ENCODE results near the gene MUC5AC.
"Not testable (repeated sequence)": the region's sequence is repeated elsewhere in the genome, so short reads cannot be mapped to it uniquely, and the experiment has no call there.

Gene MUC5AC

GRCh38 chr11:1162491-1163311 is 4.9 kb downstream of the MUC5AC start:
- no peak for DNase-seq (ENCODE audit: low read depth)

GRCh38 chr11:1163321-1163910 is 5.7 kb downstream of the MUC5AC start:
- no peak for DNase-seq (ENCODE audit: low read depth)

GRCh38 chr11:1163911-1164735 is 6.4 kb downstream of the MUC5AC start:
- DNase-seq (ENCODE audit: low read depth) = no peak

GRCh38 chr11:1164779-1165255 is 7.1 kb downstream of the MUC5AC start:
- not testable (repeated sequence) for DNase-seq (ENCODE audit: low read depth)

GRCh38 chr11:1165256-1166041 is 7.7 kb downstream of the MUC5AC start:
- DNase-seq (ENCODE audit: low read depth) = no peak

GRCh38 chr11:1167256-1167655 is 9.5 kb downstream of the MUC5AC start:
- DNase-seq (ENCODE audit: low read depth) = no peak

GRCh38 chr11:1167751-1168231 is 10.0 kb downstream of the MUC5AC start:
- no peak for DNase-seq (ENCODE audit: low read depth)

DNA sequence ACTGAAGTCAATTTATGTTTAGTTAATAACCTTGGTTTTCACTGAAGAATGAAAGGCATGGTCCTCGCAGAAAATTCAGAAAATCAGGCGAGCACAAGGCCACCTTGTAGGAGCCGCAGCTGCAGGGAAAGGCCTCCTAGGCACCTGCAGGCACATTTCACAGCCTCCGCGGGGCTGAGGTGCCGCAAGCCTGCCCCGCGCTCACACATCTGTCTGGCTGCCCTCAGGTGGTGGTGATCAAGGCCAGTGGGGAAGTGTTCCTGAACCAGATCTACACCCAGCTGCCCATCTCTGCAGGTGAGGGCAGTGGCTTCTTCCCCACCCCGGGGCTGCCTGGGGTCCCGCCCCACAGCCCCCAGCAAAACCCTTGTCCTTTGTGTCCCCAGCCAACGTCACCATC is 10.5 kb downstream of the MUC5AC start:
- DNase-seq (ENCODE audit: low read depth) = no peak

- DNase-seq (ENCODE audit: low read depth) = no peak
Observed at GRCh38 chr11:1168721-1169161, 11.0 kb downstream of the MUC5AC start.

DNA sequence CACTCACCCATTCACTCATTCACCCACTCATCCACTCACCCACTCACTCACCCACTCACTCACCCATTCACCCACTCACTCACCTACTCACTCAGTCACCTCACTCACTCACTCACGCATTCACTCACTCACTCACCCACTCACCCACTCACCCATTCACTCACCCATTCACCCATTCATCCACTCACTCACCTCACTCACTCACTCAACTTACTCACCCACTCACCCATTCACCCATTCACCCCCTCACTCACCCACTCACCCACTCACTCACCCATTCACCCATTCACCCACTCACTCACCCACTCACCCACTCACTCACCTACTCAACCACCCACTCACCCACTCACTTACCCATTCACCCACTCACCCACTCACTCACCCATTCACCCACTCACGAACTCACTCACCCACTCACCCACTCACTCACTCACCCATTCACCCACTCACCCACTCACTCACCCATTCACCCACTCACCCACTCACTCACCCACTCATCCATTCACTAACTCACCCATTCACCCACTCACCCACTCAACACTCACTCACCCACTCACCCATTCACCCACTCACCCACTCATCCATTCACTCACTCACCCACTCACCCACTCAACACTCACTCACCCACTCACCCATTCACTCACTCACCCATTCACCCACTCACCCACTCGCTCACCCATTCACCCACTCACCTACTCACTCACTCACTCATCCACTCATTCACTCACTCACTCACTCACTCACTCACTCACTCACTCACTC is 13.7 kb downstream of the MUC5AC start:
- DNase-seq (ENCODE audit: low read depth) = no peak

- no peak for DNase-seq (ENCODE audit: low read depth)
Observed at GRCh38 chr11:1171985-1172728, 14.4 kb downstream of the MUC5AC start.

DNA sequence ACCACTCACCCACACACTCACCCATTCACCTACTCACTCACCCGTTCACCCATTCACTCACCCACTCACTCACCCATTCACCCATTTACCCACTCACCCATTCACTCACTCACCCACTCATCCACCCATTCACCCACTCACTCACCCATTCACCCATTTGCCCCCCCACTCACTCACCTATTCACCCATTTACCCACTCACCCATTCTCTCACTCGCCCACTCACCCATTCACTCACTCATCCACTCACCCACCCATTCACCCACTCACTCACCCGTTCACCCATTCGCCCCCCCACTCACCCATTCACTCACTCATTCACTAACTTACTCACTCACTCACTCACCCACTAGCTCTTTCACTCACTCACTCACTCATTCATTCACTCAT is 15.0 kb downstream of the MUC5AC start:
- no peak for DNase-seq (ENCODE audit: low read depth)

DNA sequence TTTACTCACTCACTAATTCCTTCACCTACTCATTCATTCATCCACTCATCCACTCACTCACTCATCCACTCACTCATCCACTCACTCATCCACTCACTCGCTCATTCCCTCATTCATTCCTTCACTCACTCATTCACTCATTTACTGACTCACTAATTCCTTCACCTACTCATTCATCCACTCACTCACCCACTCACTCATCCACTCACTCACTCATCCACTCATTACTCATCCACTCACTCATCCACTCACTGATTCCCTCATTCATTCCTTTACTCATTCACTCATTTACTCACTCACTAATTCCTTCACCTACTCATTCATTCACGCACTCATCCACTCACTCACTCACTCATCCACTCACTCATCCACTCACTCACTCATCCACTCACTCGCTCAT is 15.6 kb downstream of the MUC5AC start:
- DNase-seq (ENCODE audit: low read depth) = not testable (repeated sequence)

DNA sequence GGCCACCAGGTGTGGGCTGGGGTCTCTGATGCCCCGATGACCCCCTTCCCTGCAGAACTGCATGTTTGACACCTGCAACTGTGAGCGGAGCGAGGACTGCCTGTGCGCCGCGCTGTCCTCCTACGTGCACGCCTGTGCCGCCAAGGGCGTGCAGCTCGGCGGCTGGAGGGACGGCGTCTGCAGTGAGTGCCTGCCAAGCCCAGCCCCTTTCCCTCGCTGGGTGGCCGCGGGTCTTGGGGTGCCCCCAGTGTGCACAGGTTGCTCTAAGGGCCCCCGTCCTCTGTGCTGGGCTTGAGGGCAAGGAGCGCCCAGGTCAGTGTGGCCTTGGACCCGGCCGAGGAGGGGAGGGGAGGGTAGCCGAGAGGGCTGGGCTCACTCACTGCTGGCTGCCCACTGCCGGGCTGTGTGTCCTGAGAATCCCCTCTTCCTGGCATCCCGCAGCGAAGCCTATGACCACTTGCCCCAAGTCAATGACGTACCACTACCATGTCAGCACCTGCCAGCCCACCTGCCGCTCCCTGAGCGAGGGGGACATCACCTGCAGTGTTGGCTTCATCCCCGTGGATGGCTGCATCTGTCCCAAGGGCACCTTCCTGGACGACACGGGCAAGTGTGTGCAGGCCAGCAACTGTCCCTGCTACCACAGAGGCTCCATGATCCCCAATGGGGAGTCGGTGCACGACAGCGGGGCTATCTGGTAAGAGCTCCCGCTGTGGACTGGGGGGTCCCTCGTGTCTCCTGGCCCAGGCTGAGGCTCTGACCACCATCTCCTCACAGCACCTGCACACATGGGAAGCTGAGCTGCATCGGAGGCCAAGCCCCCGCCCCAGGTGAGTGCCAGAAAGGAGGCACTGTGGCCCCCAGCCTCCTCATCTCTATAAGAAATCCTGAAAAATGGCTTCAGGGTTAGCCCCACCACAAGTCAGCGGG is 17.0 kb downstream of the MUC5AC start:
- no peak for DNase-seq (ENCODE audit: low read depth)

GRCh38 chr11:1175461-1176223 is 17.9 kb downstream of the MUC5AC start:
- DNase-seq (ENCODE audit: low read depth) = no peak

DNA sequence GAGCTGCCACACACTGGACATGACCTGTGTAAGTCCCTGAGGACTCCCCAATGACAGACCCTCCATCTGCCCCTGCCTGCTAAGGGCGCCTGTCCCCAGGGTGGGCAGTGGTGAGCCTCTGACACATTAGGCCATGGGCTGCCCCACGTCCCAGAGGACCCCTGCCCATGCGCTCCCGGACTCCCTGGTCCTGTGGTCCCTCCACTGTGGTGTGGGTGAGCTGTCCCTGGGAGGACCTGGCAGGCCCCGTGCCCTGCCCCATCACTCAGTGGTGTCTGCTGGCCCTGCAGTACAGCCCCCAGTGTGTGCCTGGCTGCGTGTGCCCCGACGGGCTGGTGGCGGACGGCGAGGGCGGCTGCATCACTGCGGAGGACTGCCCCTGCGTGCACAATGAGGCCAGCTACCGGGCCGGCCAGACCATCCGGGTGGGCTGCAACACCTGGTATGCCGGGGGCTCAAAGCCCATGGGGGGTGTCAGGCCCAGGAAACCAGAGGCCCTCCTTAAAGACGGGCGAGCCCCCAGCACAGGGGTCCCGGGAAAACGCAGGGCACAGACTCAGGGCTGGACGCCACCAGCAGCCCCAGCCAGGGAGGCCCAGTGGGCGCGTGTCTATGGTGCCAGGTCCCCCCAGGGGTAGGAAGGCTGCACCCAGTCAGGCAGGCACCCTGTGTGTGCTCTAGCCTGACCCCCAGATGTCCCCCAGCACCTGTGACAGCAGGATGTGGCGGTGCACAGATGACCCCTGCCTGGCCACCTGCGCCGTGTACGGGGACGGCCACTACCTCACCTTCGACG is 18.7 kb downstream of the MUC5AC start:
- DNase-seq (ENCODE audit: low read depth) = no peak

DNA sequence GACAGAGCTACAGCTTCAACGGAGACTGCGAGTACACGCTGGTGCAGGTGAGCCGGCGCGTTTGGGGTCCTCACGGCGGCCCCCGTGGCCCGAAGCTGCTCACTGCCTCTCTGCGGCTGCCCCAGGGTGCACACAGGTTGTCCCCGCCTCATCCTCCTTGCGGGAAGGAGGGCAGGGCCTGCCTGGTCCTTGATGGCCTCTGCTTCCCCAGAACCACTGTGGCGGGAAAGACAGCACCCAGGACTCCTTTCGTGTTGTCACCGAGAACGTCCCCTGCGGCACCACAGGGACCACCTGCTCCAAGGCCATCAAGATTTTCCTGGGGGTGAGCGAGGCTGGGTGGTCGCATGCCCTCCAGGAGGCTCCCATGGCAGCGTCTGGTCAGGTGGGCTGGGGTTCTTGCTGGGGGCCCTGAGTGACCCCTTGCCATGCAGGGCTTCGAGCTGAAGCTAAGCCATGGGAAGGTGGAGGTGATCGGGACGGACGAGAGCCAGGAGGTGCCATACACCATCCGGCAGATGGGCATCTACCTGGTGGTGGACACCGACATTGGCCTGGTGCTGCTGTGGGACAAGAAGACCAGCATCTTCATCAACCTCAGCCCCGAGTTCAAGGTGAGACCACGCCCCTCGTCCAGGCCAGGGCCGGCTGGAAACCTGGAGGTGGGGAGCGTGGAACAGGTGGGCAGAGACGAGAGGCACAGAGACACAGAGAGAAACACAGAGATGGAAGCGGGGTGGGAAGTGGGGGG is 19.4 kb downstream of the MUC5AC start:
- DNase-seq (ENCODE audit: low read depth) = no peak
